GM19023 (cell line): Measurements from ENCODE around the gene ARFGAP2.

Experiments used
- ATAC-seq: cut with Tn5 transposase; IDR thresholded peaks from one replicate; pipeline ENCODE4 v1.9.1; 2021; ENCODE audit warnings: mild to moderate bottlenecking, moderate library complexity; ENCODE audit not compliant: unreplicated experiment

The ARFGAP2 gene

DNA sequence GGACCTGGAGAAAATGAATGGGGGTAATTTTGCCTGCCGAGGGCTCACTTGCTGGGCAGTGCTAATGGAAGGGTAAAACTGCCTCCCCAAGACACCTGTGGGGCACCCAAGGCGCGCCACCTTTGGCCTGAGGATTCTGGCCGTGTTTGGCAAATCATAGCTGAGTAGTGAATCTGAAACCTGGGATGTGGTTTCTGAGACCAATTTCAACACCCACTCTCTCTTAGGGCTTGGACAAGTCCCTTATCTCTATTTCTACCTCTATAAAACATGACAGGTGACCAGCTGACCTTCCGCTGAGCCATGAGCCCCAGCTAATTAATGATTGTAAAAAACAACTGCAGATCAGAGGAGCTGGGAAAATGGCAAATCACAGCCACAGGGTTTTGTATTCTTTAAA, 11.0 kb upstream of the ARFGAP2 start:
- ATAC-seq = no peak

DNA sequence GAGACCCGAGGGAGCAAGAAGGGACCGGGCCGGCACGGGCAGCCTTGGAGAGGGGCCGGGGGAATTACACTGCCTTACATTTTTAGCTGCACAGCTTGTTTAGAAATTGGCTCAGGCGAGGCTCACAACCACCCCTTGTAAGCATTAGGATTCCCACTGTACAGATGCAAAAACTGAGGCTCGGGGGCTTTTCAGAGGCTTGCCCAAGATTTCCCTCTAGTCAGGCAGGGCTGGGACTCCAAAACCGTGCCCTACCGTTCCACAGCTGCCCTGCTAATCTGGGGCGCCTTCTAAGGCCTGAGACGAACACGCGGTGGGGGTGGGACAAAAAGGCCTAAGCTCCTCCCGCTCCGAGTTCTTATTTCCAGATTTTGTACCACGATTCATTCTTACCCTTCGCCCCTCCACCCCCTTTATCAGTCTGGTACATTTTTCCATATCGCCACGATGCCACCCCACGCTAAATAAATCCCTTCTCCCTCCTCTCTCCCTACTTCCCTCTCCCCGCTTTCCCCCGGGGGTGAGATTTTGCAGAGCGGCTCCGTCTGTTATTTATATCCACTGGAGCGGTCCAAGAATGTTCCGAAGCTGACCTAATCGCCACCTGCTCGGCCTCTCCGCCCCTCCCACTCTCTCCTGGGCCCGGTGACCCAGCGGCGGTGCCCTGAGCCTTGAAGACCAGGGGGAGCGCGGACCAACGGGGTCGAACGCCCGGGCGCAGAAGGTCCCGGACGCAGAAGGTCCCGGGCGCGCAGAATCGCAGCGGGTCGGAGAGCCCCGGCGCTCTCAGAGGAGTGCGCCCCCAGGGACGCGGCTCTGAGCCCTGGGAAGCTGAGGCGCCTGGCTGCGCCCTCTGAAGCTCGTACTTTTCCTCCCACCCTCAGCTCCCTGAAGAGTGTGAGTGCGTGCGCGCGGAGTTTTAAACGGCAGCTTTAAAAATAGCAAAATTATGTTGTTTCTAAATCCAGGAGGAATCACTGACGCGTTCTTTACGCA, 10.3 kb upstream of the ARFGAP2 start:
- peak; percentile 14 for ATAC-seq

DNA sequence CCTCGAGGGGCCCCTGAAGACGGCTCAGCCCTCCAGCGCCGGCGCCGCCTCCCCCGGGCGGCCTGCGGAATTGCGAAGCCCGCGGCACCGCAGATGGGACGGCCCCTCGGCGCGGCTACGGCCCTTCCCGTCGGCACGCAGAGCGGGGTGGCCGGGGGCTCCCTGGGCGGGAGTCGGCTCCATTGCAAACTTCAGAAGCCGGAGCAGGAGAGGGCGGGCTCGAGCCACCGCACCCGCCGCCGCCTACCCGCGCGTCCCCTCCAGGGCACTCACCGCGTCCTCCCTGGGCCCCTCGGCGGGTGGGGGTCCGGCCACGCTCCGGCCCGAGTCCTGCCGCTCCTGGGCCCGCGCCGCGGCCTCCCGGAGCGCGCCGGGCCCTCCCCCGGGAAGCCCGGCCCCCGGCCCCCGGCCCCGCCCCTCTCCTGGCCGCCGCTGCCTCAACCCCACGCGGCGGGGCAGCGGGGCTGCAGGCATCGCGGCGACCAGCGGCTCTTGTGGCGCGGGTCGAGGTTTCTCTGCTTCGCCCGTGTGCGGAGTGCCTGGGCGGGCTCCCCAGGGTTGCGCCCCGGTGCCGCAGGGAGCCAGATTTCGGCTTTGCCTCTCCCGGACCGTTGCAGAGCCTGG, 9.5 kb upstream of the ARFGAP2 start, which contains the start of gene PACSIN3:
Gene PACSIN3, minus strand, starts transcription at position 359 of the 624 bp plus-strand sequence. CDS start 3,707 bp downstream, outside the sequence.
- ATAC-seq = peak; percentile 65

DNA sequence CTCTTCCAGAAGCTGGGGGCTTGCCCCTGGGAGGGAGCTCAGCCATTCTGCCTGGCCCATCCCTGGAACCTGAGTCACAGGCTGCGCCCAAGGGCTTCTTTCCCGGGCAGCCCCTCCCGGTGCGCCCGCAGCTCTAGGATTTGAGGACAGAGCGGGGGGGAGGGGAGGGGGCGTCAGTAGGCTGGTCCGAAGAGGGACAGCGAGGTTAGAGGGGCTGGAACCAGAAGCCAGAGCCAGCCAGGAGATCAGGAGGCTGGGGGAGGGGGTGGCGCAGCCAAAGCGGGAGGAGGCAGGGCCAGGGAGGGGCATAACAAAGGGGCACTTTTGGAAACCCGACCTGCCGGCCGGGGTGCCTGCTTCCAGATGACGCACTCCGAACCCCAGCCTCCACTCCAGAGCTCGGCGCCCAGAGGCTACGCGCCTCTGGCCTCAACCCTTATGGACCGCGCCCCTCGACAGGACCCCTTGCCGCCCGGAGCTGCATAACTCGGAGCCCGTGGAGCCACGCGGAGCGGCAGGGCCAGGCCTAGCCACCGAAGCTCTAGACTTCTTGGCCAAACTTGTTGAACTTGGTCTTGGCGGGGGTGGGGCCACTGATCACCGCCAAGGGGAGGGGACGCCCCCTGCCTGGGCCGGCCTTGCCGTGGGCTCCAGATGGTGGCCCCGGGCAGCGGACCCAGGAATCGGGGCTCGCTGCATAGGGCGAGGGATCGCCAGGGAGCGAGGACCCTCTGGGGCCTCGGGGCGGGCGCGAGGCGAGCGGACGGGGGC, 8.8 kb upstream of the ARFGAP2 start:
- ATAC-seq = peak; percentile 14

DNA sequence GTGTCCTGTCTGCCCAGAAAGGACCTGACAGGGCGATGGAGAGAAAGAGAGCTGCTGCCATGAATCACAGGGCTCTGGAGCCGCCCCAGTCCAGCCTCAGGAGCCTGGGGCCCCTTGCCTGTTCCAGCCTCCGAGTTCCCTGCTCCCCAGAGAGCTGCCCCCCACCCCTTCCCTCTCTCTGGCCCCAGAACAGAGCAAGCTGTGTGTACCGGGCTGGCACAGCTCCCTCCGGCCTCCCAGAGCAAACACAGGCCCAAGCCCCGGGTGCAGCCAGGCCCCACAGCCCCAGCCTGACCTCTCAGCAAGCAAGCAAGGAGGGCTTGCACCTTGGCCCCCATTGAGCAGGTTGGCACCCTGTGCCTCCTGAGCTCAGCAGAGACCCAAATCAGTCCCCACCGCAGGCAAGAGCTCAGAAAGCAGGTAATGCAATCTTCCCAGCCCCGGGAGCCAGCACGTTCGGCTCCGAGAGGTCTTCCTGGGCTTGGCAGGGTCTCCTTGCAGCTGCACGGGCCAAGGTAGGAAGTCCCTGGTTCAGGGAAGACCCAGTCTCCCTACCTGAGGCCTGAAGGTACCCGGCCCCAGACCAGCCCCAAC, 8.1 kb upstream of the ARFGAP2 start:
- ATAC-seq = no peak

DNA sequence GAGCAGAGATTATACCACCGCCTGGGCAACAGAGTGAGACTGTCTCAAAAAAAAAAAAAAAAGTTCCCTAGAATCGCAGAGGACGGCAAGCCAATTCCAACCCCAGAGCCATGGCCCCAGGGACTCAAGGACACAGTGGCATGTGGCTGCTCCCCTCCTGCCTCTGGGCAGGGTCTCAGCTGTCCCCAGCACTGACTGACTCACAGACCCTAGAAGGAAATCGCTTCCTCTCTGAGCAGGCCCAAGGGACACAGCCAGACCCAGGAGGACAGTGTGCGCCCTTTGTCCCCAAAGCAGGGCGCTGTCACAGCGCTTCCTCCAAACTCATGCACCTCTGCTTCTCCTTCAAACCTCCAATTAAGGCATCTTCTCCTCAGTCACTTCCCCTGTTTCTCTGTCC, 7.3 kb upstream of the ARFGAP2 start:
- no peak for ATAC-seq

DNA sequence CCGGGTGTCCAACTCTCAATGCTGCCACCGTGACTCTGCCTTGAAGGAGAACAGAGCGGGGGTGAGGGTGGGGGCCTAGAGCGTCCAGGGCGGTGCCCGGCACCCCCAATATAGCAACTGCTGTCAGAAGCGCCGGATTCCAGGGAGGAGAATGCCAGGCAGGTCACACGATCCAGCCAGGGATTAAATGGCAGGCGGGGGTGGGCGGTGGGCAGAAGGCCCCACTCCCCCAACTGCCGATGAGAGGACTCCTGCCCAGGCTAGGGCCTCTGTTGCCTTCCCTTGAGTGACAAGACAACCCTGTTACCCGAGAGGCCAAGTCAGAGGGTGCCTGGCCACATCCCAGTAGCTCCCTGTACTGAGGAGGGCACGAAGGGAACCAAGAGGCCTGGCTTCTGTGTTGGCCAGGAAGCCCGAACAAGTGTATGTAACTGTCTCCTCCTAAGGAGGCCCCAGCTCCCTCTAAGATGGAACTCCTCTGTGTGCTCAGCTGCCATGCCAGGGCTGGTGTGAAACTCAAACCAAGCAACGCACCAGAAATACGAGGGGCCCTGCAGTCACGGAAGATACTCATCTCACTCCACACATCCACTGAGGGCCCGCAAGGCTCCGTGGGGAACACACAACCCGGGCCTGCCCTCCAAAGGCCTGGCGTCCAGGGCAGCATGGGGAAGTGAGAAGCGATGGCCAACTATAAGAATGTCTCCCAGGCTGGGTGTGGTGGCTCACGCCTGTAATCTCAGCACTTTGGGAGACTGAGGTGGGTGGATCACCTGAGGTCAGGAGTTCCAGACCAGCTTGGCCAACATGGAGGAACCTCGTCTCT, 6.6 kb upstream of the ARFGAP2 start:
- ATAC-seq = no peak

DNA sequence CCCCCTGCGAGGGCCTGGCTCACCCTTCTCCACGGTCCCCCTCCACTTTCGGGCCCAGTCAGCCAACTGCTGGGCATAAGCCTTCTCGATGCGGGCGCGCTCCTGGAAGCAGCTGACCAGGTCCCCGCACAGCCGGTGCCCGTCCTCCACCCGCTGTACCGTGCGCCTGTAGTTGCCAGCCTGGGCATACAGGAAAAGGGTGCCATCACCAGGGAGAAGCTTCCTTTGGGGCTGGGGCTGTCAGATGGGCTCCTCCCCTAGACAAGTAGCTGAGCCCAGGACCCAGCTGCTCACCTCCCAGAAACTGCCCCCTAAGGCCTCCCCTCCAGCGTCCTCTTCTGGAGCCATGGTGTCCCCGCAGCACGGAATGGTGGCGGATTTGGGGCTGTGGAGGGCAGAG, 5.7 kb upstream of the ARFGAP2 start:
- no peak for ATAC-seq

DNA sequence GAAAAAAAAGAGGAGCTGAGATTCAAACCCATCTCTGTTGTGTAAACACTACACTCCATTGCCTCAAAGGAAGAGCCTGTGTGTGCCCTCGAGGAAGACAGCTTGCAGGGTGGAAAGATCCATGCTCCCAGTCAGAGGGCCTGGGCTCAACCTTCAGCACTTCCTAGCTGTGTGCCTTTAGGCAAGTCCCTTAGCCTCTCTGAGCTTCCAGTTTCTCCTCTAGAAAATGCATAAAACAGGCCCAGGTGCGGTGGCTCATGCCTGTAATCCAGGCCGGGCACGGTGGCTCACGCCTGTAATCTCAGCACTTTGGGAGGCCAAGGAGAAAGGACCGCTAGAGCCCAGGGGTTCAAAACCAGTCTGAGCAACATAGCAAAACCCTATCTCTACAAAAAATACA, 4.6 kb upstream of the ARFGAP2 start:
- no peak for ATAC-seq

DNA sequence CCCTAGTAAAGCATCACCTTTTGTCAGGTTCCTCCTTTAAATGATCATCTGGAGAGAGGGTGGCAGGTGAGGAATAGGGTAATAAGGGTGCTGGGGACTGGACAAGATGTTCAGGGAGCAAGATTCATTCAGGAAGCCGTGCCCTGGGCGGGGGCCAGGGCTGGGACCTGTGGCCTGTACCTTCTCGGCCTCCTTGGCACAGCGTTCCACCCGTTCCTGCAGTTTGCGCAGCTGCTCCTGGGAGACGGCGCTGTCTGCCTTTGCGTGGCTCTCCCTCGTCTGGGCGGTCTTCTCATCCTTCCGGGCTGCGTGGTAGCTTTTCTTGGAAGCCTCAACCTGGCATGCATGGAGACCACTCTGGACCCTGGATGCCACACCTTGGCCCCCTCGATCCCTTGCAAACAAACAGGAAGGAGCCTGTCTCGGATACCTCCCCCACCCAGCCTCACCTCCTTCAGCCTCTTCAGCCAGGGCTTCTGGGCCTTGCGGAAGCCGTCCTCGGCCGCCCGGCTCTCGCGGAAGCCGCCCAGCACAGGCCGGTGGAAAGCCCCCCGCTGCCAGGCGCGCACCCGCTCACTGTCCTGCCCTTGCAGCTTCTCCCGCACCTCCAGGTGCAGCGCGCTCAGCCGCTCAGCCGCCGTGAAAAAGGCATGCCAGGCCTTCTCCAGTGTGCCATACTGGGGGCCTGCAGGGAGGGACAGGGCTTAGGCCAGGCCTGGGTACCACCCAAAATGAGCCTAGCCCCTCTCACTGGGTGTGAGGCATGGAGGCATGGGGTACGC, 3.5 kb upstream of the ARFGAP2 start:
- ATAC-seq = no peak

DNA sequence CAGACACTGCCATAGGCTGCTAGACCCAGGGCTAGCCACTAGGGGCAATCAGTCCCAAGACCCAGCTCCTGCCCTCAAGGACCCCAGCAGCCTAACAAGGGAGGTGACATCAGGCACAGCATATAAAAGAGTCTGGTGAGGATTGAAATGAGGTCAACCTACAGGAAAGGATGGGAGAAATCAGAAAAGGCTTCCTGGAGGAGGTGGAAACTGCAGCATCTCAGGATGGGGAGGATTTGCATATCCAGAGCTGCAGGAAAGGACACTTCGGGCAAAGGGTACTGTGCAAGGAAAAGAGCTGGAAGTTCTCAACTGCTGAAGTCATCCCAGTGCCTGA, 2.9 kb upstream of the ARFGAP2 start:
- ATAC-seq = no peak

DNA sequence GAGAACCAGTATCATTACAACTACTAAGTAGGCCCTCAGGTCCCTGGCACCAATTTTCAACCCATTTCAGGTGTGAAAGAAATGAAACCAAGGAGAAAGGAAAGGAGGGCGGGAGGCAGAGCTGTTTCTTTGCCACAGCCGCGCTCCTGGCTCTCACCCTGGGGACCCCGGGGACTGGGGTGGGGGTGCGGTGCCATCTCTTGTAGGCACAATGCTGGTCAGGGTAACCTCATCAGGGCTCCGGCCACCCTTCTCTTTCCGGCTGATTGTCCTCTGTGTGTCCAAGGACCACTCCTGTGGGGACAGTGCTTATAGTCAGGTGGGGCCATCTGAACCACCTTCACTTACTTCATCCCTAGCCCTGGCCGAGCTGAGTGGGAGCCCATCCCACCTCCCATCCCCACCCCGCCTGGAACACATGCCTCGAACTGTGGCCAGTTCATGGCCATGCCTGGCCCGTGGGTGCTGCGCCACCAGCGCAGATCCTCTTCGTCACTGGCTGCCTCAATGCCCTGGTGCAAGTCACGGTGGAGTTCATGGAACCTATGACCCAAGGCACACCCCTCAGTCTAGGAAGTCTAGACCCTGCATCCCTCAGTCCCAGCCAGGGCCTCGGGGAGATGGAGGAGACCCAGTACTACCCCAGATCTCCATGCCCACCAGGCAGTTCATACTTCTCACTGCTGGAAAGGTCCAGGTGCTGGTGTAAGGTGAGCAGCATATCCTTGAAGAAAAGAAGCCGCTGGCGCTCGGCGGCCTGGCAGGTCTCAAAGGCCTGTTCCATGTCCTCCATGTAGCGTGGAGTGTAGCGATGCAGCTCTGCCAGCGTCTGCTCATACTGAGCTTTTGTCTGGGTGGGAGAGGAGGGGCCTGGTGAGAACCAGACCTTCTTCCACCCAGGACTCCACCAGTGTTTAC, 2.3 kb upstream of the ARFGAP2 start:
- ATAC-seq = no peak

DNA sequence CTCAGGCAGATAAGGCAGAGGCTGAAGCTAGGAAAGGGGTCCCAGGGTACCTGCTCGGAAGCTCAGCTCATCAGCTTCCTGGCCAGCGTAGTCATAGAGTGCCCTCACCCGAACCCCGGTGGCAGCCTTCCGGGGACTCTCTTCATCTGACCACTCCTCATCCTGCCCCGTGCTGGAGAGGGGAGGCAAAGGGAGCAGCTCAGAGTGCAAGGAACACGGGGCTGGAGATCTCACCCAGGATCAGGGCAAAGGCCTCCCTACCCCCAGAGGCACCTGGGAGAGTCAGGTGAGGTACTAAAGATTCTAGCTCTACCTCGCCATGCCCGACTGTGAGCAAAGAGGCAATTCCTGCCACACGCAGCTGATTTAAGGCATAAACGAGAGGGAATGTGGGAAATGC, 1.6 kb upstream of the ARFGAP2 start:
- ATAC-seq = no peak

DNA sequence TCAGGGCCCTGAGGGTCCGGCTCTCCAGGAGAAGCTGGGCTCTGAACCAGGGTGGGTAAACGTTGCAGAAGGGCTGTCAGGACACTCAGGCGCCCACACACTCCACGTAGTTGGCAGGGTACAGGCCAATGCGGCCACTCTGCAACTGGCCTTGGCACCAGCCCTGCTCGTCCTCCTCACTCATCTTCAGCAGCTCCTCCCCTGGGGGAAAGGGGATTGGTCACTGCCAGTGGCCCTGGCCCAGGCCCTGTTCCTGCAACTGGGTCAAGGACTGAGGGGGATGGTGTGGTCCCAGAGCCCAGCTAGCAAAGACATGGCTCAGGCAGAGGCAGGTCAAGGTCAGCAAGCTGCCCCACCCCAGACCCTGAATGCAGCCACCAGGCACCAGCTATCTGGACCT, 1.2 kb upstream of the ARFGAP2 start:
- no peak for ATAC-seq

DNA sequence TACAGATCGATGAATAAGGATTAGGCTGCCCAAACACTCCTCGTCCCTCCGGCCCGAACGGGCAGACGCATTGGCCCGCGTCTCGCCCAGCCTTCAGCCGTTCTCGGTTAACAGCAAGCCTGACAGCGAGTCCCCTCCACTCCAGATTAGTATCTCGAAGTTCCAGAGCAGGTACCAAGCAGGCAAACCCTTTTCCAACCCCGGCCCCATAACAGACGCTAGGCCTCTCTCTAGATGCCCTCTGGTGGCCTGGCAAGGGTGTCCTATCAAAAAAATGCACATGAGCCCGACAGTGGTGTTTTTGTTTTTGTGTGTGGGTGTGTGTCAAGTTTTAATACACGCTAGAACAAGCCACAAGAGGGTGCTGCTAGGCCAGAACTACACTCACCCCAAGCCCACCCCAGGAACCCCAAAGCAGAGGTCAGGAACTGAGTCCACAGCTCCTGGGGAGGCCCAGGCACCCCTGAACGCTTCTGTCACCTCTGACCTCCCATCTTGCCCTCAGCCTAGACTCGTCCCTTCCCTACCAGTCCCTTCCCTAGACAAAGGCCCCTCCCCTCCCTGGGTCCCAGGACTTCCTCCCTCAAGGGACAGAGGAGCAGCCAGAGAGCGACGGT, 658 bp upstream of the ARFGAP2 start:
- ATAC-seq = peak; percentile 42

DNA sequence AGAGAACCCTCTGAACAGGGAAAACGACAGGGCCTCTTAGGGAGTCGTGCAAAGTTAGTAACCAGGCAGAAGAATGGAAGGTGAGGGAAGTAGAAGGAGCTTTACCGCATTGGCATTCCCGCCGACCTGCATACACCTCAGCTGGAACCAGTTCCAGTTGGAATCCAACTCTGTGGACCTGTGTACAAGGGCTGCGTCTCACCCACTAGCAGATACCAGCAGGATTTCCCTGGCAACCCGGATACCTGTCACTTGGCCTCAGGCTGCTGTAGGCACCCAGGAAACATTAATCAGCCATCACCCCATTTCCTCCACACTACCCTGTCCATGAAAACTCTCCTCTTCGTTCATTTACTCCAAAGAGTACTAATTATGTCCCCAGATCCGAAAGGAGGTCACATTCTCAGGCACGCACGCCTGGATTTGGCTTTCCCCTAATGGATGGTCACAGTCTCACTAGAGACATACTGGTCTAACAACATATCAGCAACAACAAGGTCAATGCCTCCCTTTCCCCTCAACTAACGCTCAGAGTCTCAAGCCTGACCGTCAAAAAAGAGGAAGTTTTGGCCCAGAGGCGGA, 842 bp downstream of the ARFGAP2 start:
- no peak for ATAC-seq

DNA sequence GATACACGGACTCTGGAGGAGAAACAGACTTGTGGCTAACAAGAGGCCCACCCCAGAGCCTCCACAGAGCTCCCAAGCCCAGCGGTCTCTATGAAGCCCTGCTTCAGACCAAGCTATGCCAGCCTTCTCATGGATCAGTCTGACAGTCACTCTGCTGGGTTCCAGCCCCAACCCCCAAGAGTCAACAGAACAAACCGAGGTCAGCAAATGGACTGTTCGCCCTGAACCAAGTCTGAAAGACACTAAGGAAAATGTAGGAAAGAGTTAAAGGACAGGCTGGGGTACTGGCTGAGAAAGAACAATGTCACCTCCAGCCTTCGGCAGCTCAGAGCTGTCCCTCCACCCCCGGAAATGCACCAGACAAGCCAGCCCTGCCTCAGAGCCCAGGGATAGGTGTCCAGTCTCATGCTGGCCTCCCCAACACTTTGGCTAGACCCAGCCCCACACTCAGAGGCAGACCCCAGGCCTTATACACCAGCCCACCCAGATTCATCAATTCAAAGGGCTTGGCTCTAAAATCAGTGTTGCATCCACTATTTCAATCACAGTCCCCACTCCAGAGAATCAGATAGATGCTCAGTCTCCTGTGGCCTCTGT, 3.8 kb downstream of the ARFGAP2 start:
- ATAC-seq = no peak
